ENCODE results near the gene SLC27A4. TPM values are rescaled to one million over a fixed set of nuclear protein-coding genes. Genes with fewer than 3 reads are reported as not detected.

Gene SLC27A4
- total RNA-seq, 4 donors from 2014 or later, result 10.9 to 30.4 (median 26.1) TPM

DNA sequence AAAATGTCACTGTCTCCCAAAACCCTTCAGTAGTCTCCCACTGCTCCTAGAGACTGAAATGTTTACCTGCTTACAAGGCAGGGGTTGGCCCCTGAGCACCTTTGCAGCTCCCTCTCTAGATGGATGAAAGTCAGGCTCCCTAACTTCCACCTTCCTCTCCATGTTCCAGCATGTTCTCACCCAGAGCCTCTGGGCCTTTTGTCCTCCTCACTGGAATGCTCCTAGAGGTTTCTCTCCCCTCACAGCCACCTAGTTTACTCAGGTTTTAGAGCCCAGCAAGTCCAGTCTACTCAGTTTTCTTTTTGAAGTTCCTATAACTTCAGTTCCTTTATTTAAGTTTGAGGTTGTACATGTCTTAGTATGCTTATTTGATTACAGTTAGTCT lies 30.0 kb downstream of the SLC27A4 start:
- ATAC-seq (no peak), DNase-seq (no peak)
- Histone ChIP-seq H3K4me1 (peaks cover 16 to 17% of the 10 kb centered on the region in 2 donors), H3K4me3 (peak overlapping the region; percentile 73 to 87 (median 78)), H3K27ac (peak overlapping the region; percentile 85 to 94 (median 92)), H3K36me3 (no peaks in the 10 kb centered on the region), H3K9me3 (no peaks in the 10 kb centered on the region), H3K27me3 (no peaks in the 10 kb centered on the region)
- intact Hi-C loops (cut with DNase I; ENCODE audit: low total_unique reads) (loop anchor here (2.0 to 5.0 kb wide), 4 partner anchors 48 to 402 kb away; partner anchors contain the start of genes COQ4, GLE1, ODF2 and TRUB2), in situ Hi-C loops (cut with MboI; ENCODE audit: low sequenced_read_pairs in 4 of 4) (no loop called here)
- TF ChIP-seq POLR2A (IDR thresholded peaks at IDR 0.05), result no peak
- TF ChIP-seq, protein P1, sequence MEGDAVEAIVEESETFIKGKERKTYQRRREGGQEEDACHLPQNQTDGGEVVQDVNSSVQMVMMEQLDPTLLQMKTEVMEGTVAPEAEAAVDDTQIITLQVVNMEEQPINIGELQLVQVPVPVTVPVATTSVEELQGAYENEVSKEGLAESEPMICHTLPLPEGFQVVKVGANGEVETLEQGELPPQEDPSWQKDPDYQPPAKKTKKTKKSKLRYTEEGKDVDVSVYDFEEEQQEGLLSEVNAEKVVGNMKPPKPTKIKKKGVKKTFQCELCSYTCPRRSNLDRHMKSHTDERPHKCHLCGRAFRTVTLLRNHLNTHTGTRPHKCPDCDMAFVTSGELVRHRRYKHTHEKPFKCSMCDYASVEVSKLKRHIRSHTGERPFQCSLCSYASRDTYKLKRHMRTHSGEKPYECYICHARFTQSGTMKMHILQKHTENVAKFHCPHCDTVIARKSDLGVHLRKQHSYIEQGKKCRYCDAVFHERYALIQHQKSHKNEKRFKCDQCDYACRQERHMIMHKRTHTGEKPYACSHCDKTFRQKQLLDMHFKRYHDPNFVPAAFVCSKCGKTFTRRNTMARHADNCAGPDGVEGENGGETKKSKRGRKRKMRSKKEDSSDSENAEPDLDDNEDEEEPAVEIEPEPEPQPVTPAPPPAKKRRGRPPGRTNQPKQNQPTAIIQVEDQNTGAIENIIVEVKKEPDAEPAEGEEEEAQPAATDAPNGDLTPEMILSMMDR (IDR thresholded peaks at IDR 0.05 in 4 of 5, conservative IDR thresholded peaks at IDR 0.05 in 1 of 5), result no peak

DNA sequence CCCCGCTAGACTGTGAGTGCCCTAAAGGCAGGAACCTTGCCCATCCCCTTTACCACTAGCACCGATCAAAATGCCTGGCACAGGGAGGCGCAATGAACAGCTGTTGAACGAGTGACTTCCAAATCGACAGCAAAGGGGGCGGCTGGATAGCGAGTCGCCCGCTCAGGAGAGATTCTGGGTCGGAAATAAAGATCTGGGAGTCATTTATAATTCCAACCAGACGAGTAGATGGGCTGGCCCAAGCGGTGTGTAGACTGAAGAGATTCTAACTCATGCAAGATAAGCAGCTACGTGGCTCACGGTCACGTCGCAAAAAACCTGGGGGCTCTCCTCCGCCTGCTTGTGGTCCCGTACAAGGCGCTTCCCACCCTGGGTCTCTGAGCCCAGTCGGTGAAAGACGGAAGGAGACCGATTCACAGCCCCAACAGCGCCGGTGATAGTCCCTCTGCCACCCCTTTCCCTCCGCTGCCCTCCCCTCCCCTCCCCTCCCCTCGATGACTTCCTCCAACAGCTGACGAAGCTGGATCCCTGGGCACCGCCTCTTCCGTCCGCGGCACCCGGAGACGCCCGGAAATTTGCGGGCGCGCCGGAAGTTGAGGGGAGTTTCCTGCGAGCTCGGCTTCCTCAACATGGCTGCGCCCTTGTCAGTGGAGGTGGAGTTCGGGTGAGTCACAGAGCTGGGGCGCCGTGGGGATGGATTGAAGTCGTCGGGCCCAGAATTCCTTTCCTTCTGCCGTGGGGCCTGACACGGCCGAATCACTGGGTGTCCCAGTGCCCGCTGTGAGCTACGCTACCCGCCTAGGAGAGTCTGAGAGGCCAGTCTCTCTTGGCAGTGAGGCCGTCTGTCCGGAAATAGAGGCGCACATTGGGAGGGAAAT lies 30.7 kb downstream of the SLC27A4 start, which contains the start of gene URM1:
URM1 (plus strand) TSS at position 623 of the 878 bp plus-strand sequence; CDS start at position 630, 7 bp downstream.
- peak within 1 kb of the TSS; percentile 73 to 87 (median 78) for H3K4me3 ChIP-seq
- no peaks in the 10 kb centered on the region for H3K27me3 ChIP-seq
- DNase-seq, result peak; percentile 87 to 94
- H3K36me3 ChIP-seq, result no peaks in the 10 kb centered on the region
- peaks cover 16 to 17% of the 10 kb centered on the region in 2 donors for H3K4me1 ChIP-seq
- in situ Hi-C loops (cut with MboI; ENCODE audit: low sequenced_read_pairs in 4 of 4), result no loop called here
- TF ChIP-seq, protein P1 (IDR thresholded peaks at IDR 0.05 in 4 of 5, conservative IDR thresholded peaks at IDR 0.05 in 1 of 5), result no peak
- peak; percentile 87 to 93 for TF ChIP-seq POLR2A (IDR thresholded peaks at IDR 0.05)
- peak; percentile 97 for ATAC-seq
- no peaks in the 10 kb centered on the region for H3K9me3 ChIP-seq
- intact Hi-C loops (cut with DNase I; ENCODE audit: low total_unique reads), result loop anchor here (1.0 to 5.0 kb wide), 5 partner anchors 9 to 401 kb away; partner anchors contain the start of genes COQ4, GLE1, ODF2 and TRUB2
- peak within 1 kb of the TSS; percentile 85 to 94 (median 92) for H3K27ac ChIP-seq

DNA sequence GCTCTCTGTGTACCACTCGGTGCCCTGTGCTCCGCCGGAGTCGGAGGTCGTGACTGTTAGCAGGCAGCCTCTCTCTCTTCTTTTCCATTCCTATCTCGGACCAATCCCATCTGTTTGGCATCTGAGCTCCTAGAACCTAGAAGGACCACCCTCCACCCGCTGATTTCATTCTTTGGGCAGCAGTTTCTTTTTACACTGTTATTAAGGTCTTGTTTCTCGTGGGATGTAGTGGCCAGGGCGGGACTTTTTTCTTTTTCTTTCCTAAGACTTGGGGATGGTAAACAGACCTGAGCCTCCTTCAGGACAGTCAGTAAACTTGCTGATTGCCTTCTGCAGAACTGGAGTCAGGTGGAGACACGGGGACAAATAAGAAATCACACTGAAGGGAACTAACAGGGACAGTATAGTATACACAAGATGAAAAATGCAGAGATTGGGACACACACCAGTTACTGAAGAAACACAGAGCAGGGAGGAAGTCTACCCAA lies 31.3 kb downstream of the SLC27A4 start:
- DNase-seq (no peak), ATAC-seq (no peak)
- peak overlapping the region; percentile 73 to 87 (median 78) for H3K4me3 ChIP-seq
- intact Hi-C loops (cut with DNase I; ENCODE audit: low total_unique reads), result loop anchor here (1.0 to 5.0 kb wide), 5 partner anchors 9 to 401 kb away; partner anchors contain the start of genes COQ4, GLE1, ODF2 and TRUB2
- no peaks in the 10 kb centered on the region for H3K27me3 ChIP-seq
- peaks cover 16 to 17% of the 10 kb centered on the region in 2 donors for H3K4me1 ChIP-seq
- peak overlapping the region; percentile 85 to 94 (median 92) for H3K27ac ChIP-seq
- TF ChIP-seq, protein P1 (IDR thresholded peaks at IDR 0.05 in 4 of 5, conservative IDR thresholded peaks at IDR 0.05 in 1 of 5), result no peak
- no peak for TF ChIP-seq POLR2A (IDR thresholded peaks at IDR 0.05)
- no peaks in the 10 kb centered on the region for H3K9me3 ChIP-seq
- in situ Hi-C loops (cut with MboI; ENCODE audit: low sequenced_read_pairs in 4 of 4), result no loop called here
- no peaks in the 10 kb centered on the region for H3K36me3 ChIP-seq

DNA sequence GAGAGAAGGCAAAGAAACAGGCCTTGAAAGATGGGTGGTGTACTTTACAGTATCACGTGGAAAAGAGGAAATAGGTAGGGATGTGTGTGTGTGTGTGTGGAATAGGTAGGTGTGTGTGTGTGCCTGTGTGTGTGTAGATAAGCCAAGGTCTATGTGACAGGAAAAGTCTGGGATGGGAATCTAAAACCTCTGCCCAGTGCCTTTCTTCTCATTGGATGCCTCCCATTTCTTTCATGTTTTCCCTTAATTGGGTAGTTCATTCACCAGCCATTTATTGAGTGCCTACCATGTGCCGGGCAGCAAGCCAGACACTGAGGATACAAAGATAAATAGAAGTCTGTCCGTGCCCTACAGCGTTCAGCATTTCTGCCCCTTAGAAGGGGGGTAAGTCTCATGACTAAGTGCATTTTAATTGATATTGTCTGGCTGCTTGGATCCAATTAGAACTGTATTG lies 31.9 kb downstream of the SLC27A4 start:
- ATAC-seq (no peak), DNase-seq (no peak)
- Histone ChIP-seq H3K9me3 (no peaks in the 10 kb centered on the region), H3K4me3 (peak overlapping the region; percentile 73 to 87 (median 78)), H3K27ac (peak overlapping the region; percentile 85 to 94 (median 92)), H3K27me3 (no peaks in the 10 kb centered on the region), H3K4me1 (peaks cover 16 to 17% of the 10 kb centered on the region in 2 donors), H3K36me3 (no peaks in the 10 kb centered on the region)
- in situ Hi-C loops (cut with MboI; ENCODE audit: low sequenced_read_pairs in 4 of 4), result no loop called here
- no peak for TF ChIP-seq POLR2A (IDR thresholded peaks at IDR 0.05)
- TF ChIP-seq, protein P1 (IDR thresholded peaks at IDR 0.05 in 4 of 5, conservative IDR thresholded peaks at IDR 0.05 in 1 of 5), result no peak
- intact Hi-C loops (cut with DNase I; ENCODE audit: low total_unique reads), result loop anchor here (5.0 kb wide), 3 partner anchors 85 to 400 kb away; partner anchors contain the start of genes GLE1, ODF2 and ZER1

All from gastrocnemius medialis (tissue), 4 donors.